AG09309 (cell line): ENCODE measurements around the gene MEGF9.

ENCODE experiments used
- DNase-seq: peaks from one replicate; pipeline ENCODE4 v3.0.0-alpha.2; 2010; ENCODE audit warnings: low read depth
- H3K4me3 ChIP-seq: 2 replicates; pipeline ENCODE4 v1.5.1; 2011; ENCODE audit warnings: mild to moderate bottlenecking, low read depth, low read length, moderate library complexity; ENCODE audit not compliant: control insufficient read depth
- TF ChIP-seq, protein P1 (sequence below): IDR thresholded peaks from 2 replicates; pipeline ENCODE4 v1.5.1; 2011; ENCODE audit warnings: mild to moderate bottlenecking, low read depth, low read length, inconsistent platforms; ENCODE audit not compliant: insufficient read depth, control insufficient read depth; ENCODE audit errors: missing control alignments

Gene MEGF9

DNA sequence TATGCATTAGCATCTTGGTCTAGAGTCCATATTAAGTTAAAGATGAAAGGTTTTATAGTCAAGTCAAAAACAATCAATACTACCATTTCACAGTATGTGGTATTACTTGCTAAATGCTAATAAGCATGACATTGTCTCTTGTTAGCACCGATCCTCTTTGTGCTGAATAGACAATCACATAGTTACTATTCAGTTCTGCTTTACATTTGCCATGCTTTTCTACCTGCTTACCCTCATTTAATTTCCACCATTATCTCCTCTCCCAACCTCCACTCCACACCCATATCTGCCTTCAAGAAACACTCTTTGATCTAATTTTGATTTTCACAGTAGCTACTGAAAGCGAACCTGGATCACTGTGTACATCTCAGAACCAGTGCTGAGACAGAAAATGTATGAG, 16.8 kb downstream of the MEGF9 start:
- no peak for DNase-seq
- TF ChIP-seq, protein P1, sequence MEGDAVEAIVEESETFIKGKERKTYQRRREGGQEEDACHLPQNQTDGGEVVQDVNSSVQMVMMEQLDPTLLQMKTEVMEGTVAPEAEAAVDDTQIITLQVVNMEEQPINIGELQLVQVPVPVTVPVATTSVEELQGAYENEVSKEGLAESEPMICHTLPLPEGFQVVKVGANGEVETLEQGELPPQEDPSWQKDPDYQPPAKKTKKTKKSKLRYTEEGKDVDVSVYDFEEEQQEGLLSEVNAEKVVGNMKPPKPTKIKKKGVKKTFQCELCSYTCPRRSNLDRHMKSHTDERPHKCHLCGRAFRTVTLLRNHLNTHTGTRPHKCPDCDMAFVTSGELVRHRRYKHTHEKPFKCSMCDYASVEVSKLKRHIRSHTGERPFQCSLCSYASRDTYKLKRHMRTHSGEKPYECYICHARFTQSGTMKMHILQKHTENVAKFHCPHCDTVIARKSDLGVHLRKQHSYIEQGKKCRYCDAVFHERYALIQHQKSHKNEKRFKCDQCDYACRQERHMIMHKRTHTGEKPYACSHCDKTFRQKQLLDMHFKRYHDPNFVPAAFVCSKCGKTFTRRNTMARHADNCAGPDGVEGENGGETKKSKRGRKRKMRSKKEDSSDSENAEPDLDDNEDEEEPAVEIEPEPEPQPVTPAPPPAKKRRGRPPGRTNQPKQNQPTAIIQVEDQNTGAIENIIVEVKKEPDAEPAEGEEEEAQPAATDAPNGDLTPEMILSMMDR: no peak
- no peak overlapping the region for H3K4me3 ChIP-seq

GRCh38 chr9:120696551-120697230, 17.6 kb downstream of the MEGF9 start:
- TF ChIP-seq, protein P1: no peak
- no peak overlapping the region for H3K4me3 ChIP-seq
- DNase-seq: no peak

DNA sequence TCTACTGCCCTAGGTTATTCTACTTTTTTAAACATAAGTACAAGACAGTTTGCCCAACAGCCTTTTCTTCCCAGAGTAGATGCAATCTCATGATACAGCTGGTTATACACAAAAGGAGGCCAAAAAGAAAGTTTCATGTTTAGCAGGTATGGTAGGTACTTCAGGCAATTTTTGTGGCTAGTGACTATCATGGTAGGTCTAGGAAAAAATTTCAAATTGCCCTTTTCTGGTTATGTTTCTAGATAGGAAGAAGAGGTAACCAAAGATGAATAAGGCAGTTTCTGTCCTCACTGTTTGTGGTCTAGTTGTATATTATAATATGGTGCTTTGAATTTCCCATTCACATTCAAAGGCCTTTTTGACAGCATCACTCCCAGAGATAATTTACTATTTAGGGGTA, 19.7 kb downstream of the MEGF9 start:
- DNase-seq: no peak
- H3K4me3 ChIP-seq: no peak overlapping the region
- TF ChIP-seq, protein P1: no peak

- no peak for DNase-seq
- TF ChIP-seq, protein P1: no peak
These were observed 20.6 kb downstream of the MEGF9 start for GRCh38 chr9:120693700-120694008.

GRCh38 chr9:120692901-120693699, 21.2 kb downstream of the MEGF9 start:
- TF ChIP-seq, protein P1: no peak
- DNase-seq: peak; percentile 40
- no peak overlapping the region for H3K4me3 ChIP-seq

More at GRCh38 chr9:120693700-120694008, 20.6 kb downstream of the MEGF9 start:
- no peak overlapping the region for H3K4me3 ChIP-seq

DNA sequence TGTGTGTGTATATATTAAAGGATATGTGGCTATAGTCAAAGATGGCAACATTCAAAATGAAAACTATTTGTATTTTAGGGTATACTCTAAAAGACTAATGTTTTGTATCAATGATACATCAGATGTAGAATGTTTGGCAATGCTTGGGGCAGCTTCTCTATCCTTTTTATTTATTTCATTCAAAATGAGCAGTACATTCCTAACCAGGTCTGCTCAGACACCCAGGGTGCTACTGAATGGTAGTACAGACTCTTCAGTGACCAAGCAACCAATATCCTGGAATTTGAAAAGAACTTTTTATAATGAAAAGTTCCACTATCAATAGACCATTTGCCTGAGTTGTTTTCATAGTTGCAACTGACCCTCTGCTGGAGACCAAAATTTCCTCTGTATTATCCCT, 23.9 kb downstream of the MEGF9 start:
- no peak for DNase-seq
- TF ChIP-seq, protein P1: no peak
- H3K4me3 ChIP-seq: no peak overlapping the region

DNA sequence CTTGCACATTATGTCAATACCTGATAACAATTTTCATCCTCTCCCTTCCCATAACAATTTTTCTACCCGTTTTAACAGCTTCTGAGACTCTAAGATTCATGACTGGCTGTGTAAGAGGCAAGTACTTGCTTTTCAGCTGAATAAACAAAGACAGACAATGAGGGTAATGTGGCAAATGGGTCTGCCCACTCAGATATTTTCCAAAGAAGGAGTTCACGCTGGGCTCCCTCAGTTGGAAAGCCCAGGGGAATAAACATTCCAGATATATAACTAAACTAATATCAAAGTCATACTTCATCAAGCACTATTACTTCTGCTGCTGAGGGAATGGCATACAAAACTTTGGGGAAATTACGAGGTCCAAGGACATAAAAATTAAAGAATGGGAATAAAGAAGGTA, 24.4 kb downstream of the MEGF9 start:
- TF ChIP-seq, protein P1: no peak
- DNase-seq: no peak
- H3K4me3 ChIP-seq: no peak overlapping the region
